GM15510 (cell line): ENCODE data around the gene EPHB2.

Source experiments
- POLR2A ChIP-seq: IDR thresholded peaks from 3 replicates; pipeline ENCODE4 v1.6.1; 2011; ENCODE audit warnings: borderline replicate concordance; ENCODE audit not compliant: insufficient read length; ENCODE audit errors: extremely low read depth

Gene EPHB2

GRCh38 chr1:22870201-22870871 is 159.7 kb downstream of the EPHB2 start:
- no peak for TF ChIP-seq POLR2A

GRCh38 chr1:22872981-22873664 is 162.5 kb downstream of the EPHB2 start:
- TF ChIP-seq POLR2A: no peak

- no peak for TF ChIP-seq POLR2A
Observed at GRCh38 chr1:22874785-22875184, 164.1 kb downstream of the EPHB2 start.

GRCh38 chr1:22875241-22875640 is 164.6 kb downstream of the EPHB2 start:
- TF ChIP-seq POLR2A: no peak

- TF ChIP-seq POLR2A: no peak
Observed at GRCh38 chr1:22875841-22876240, 165.2 kb downstream of the EPHB2 start.

GRCh38 chr1:22876359-22877111 is 165.9 kb downstream of the EPHB2 start:
- no peak for TF ChIP-seq POLR2A

- TF ChIP-seq POLR2A: no peak
Observed at GRCh38 chr1:22877112-22877915, 166.7 kb downstream of the EPHB2 start.

GRCh38 chr1:22877980-22878379 is 167.3 kb downstream of the EPHB2 start:
- TF ChIP-seq POLR2A: no peak

GRCh38 chr1:22878626-22879025 is 168.0 kb downstream of the EPHB2 start:
- no peak for TF ChIP-seq POLR2A

- no peak for TF ChIP-seq POLR2A
Observed at GRCh38 chr1:22879445-22879844, 168.8 kb downstream of the EPHB2 start.

- TF ChIP-seq POLR2A: no peak
Observed at GRCh38 chr1:22880174-22880601, 169.5 kb downstream of the EPHB2 start.

- TF ChIP-seq POLR2A: no peak
Observed at GRCh38 chr1:22883406-22883805, 172.8 kb downstream of the EPHB2 start.

GRCh38 chr1:22884806-22885530 is 174.3 kb downstream of the EPHB2 start:
- no peak for TF ChIP-seq POLR2A

GRCh38 chr1:22886211-22886610 is 175.6 kb downstream of the EPHB2 start:
- no peak for TF ChIP-seq POLR2A

GRCh38 chr1:22887491-22887890 is 176.9 kb downstream of the EPHB2 start:
- no peak for TF ChIP-seq POLR2A
